Osteoblast (primary cell): Measurements from ENCODE around the gene RASSF4. TPM values are rescaled to one million over a fixed set of nuclear protein-coding genes. Genes with fewer than 3 reads are reported as not detected.

Source experiments
- DNase-seq: peaks from one replicate; pipeline ENCODE4 v3.0.0; 2011; ENCODE audit warnings: low spot score, mixed read lengths; ENCODE audit not compliant: insufficient read length; ENCODE audit errors: missing footprints
- H2AFZ ChIP-seq: 2 replicates; pipeline ENCODE4 v1.6.0; 2011; ENCODE audit warnings: mild to moderate bottlenecking, low read length
- H3K27ac ChIP-seq: 2 replicates; pipeline ENCODE4 v1.5.1; 2011; ENCODE audit warnings: mild to moderate bottlenecking, low read depth, low read length, moderate library complexity
- H3K27me3 ChIP-seq: 2 replicates; pipeline ENCODE4 v1.6.0; 2012; ENCODE audit warnings: mild to moderate bottlenecking, control low read depth, inconsistent platforms, low read length, moderate library complexity; ENCODE audit not compliant: insufficient read depth
- H3K36me3 ChIP-seq: 2 replicates; pipeline ENCODE4 v1.5.1; 2011; ENCODE audit warnings: mild to moderate bottlenecking, low read length, control low read depth, moderate library complexity; ENCODE audit not compliant: insufficient read depth
- H3K4me1 ChIP-seq: 2 replicates; pipeline ENCODE4 v1.5.1; 2011; ENCODE audit warnings: mild to moderate bottlenecking, low read length, control low read depth, moderate library complexity; ENCODE audit not compliant: insufficient read depth
- H3K4me2 ChIP-seq: 2 replicates; pipeline ENCODE4 v1.6.0; 2011; ENCODE audit warnings: mild to moderate bottlenecking, low read length; ENCODE audit not compliant: insufficient read depth
- H3K4me3 ChIP-seq: fragments of 200-600 bp; sonication (generic); 3 replicates; pipeline ENCODE4 v1.5.1; 2012; ENCODE audit warnings: mild to moderate bottlenecking, low read length, inconsistent platforms; ENCODE audit not compliant: insufficient read depth
- H3K79me2 ChIP-seq: 2 replicates; pipeline ENCODE4 v1.6.0; 2012; ENCODE audit warnings: mild to moderate bottlenecking, low read length, control low read depth, inconsistent platforms; ENCODE audit not compliant: insufficient read depth
- H3K9me3 ChIP-seq: 2 replicates; pipeline ENCODE4 v1.5.1; 2011; ENCODE audit warnings: low read depth, low read length, control low read depth
- H4K20me1 ChIP-seq: 2 replicates; pipeline ENCODE4 v1.6.0; 2012; ENCODE audit warnings: mild to moderate bottlenecking, low read length, control low read depth; ENCODE audit not compliant: insufficient read depth
- CTCF ChIP-seq: IDR thresholded peaks from 2 replicates; pipeline ENCODE4 v1.5.1; 2011; ENCODE audit warnings: mild to moderate bottlenecking, low read depth, low read length, moderate library complexity; ENCODE audit errors: extremely low read depth
- total RNA-seq: library from RNA; depleted of rRNA; stranded (reverse); fragments of >200 nt; gene quantifications from 2 replicates; pipeline ENCODE4 v1.2.3, GENCODE V29; 2012

RASSF4 gene
- total RNA-seq, 1 donor = 4.0 TPM

DNA sequence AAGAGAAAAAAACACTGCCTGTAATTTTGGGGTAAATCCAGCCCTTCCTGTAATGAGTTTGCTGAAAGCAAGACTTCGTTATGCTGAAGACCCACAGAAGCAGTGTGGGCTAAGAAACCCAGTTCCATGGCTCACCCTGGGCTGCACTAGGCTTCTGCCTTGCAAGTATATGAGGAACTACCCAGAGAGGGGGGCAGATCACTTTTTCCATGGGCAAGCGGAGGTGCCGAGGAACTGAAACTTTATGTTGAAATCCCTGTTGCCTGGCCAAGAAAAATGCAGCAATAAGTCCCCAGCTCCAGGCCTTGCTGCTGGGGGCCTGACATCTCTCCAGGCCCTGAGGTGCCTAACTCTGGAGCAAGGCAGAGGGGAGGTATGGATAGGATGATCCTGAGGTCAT lies 8.5 kb downstream of the RASSF4 start:
- Histone ChIP-seq H3K4me2 (peak overlapping the region; percentile 18), H3K36me3 (peaks cover 5% of the 10 kb centered on the region), H3K27ac (no peak overlapping the region), H3K4me3 (no peak overlapping the region), H4K20me1 (no peaks in the 10 kb centered on the region), H3K27me3 (no peaks in the 10 kb centered on the region), H3K9me3 (no peaks in the 10 kb centered on the region), H3K79me2 (no peaks in the 10 kb centered on the region), H3K4me1 (peaks cover 20% of the 10 kb centered on the region), H2AFZ (peak overlapping the region; percentile 61)
- TF ChIP-seq CTCF = no peak
- DNase-seq = peak; percentile 88

GRCh38 chr10:44968500-44969400 lies 9.1 kb downstream of the RASSF4 start:
- no peak for TF ChIP-seq CTCF
- H3K79me2 ChIP-seq = no peaks in the 10 kb centered on the region
- H3K4me2 ChIP-seq = peak overlapping the region; percentile 18
- no peak overlapping the region for H3K27ac ChIP-seq
- H4K20me1 ChIP-seq = no peaks in the 10 kb centered on the region
- DNase-seq = peak; percentile 54
- H3K36me3 ChIP-seq = peaks cover 5% of the 10 kb centered on the region
- H3K4me1 ChIP-seq = peaks cover 20% of the 10 kb centered on the region
- H2AFZ ChIP-seq = peak overlapping the region; percentile 61
- H3K9me3 ChIP-seq = no peaks in the 10 kb centered on the region
- H3K27me3 ChIP-seq = no peaks in the 10 kb centered on the region
- no peak overlapping the region for H3K4me3 ChIP-seq

- no peak overlapping the region for H3K4me2 ChIP-seq
- no peak for TF ChIP-seq CTCF
- H2AFZ ChIP-seq = no peak overlapping the region
- no peaks in the 10 kb centered on the region for H3K79me2 ChIP-seq
- no peak overlapping the region for H3K4me3 ChIP-seq
- H3K27me3 ChIP-seq = no peaks in the 10 kb centered on the region
- H4K20me1 ChIP-seq = no peaks in the 10 kb centered on the region
- no peak overlapping the region for H3K27ac ChIP-seq
- DNase-seq = no peak
- H3K9me3 ChIP-seq = no peaks in the 10 kb centered on the region
- peaks cover 5% of the 10 kb centered on the region for H3K36me3 ChIP-seq
- H3K4me1 ChIP-seq = peaks cover 27% of the 10 kb centered on the region
Observed at GRCh38 chr10:44969854-44970253, 10.3 kb downstream of the RASSF4 start.

- H3K79me2 ChIP-seq = no peaks in the 10 kb centered on the region
- DNase-seq = peak; percentile 29
- H3K4me2 ChIP-seq = no peak overlapping the region
Observed at GRCh38 chr10:44970812-44971395, 11.3 kb downstream of the RASSF4 start.

More at GRCh38 chr10:44970812-44971395, 11.3 kb downstream of the RASSF4 start:
- Histone ChIP-seq H3K27ac (no peak overlapping the region), H3K36me3 (peaks cover 5% of the 10 kb centered on the region), H2AFZ (no peak overlapping the region), H3K4me1 (peaks cover 35% of the 10 kb centered on the region), H3K9me3 (no peaks in the 10 kb centered on the region), H4K20me1 (no peaks in the 10 kb centered on the region), H3K27me3 (no peaks in the 10 kb centered on the region), H3K4me3 (no peak overlapping the region)
- no peak for TF ChIP-seq CTCF
